GM18868 (cell line): Measurements from ENCODE around the gene PRR35.

ENCODE experiments used
- ATAC-seq: cut with Tn5 transposase; IDR thresholded peaks from one replicate; pipeline ENCODE4 v1.9.1; 2021; ENCODE audit warnings: mild to moderate bottlenecking, moderate library complexity; ENCODE audit not compliant: unreplicated experiment

The PRR35 gene

DNA sequence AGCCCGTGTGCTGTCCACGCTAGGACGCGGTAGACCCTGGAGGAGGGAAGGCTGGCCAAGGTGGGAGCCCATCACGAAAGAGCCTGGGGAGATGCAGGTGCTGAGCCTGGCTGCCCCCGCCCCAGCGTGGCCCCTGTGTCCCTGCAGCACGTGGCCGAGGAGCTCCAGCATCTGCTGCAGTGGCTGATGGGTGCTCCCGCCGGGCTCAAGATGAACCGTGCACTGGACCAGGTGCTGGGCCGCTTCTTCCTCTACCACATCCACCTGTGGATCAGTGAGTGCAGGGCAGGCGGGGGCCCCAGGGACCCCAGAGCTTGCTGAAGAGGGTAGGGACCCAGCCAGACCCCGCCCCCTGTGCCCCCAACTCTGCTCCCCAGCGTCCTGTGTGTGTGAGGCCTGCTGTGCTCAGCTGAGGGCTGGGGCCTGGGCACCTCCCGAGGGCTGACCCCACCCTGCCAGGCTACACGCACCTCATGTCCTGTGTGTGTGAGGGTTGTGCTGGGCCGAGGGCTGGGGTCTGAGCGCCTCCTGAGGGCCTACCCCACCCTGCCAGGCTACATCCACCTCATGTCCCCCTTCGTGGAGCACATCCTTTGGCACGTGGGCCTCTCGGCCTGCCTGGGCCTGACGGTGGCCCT, 18.2 kb downstream of the PRR35 start:
- ATAC-seq = no peak

DNA sequence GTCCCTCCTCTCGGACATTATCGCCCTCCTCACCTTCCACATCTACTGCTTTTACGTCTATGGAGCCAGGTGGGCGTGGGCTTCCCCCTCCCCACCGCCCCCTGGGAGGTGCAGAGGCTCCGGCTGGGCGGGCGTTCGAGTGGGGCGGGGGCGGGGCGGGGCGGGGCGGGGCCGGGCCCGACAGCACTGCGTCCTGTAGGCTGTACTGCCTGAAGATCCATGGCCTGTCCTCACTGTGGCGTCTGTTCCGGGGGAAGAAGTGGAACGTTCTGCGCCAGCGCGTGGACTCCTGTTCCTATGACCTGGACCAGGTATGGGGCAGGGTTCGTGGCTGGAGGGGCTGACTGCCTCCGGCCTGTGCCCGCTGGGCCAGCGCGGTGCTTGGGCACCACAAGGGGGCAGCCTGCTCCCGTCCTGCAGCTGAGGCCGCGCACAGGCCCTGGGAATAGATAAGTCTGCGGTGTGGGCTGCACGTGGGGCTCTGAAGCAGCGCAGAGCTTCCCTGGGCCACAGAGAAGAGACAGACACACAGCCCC, 18.7 kb downstream of the PRR35 start:
- ATAC-seq = peak; percentile 55

DNA sequence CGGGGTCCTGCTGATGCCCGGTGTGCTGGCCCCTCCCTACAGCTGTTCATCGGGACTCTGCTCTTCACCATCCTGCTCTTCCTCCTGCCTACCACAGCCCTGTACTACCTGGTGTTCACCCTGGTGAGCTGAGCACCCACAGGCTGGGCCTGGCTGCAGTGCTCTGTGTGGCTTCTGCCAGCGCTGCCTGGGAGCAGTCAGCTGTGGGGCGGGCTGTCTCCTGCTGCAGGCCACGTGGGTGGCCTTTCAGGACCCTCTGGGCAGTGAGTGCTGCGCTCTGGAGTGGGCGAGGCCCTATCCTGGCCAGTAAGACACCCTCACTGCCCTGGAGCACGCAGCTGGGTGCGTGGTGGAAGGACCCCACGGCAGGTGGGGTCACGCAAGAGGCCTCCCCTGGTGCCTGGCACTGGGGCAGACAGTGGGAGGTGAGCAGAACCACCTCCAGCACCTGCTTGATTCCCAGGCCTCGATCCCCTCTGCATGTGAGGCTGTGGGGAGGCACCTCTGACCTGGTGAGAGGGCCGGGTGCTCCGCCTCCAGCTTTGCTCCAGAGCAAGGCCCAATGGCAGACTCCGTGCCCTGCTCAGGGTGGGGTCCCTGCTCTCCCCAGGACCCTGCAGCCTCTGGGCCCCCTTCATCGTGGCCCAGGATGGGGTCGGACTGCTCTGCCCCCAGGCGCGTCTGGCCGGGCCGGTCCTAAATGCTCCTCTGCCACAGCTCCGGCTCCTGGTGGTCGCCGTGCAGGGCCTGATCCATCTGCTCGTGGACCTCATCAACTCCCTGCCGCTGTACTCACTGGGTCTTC, 20.1 kb downstream of the PRR35 start:
- no peak for ATAC-seq

DNA sequence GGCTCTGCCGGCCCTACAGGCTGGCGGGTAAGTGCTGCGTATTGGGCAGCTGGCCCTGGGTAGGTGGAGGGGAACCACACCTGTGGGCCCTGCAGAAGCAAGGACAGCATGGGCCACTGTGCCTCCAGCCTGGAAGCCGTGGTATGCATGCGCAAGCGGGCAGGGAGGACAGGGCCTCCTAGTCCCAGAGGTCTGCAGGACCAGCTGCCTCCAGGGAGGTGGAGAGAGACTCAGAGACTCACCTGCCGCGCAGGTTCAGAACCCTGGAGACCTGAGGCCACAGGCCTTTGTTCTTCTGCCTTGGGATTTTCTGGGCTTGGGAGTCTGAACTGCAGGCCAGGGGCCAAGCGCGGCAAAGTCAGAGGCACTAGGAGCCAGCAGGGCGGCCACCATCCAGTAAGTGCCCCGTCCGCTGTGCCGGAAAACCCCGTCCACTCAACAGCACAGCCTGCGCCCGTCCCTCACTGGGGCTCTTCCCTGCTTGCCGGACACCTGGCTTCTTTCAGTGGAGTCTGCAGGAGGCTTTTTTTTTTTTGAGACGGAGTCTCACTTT, 20.8 kb downstream of the PRR35 start:
- no peak for ATAC-seq

DNA sequence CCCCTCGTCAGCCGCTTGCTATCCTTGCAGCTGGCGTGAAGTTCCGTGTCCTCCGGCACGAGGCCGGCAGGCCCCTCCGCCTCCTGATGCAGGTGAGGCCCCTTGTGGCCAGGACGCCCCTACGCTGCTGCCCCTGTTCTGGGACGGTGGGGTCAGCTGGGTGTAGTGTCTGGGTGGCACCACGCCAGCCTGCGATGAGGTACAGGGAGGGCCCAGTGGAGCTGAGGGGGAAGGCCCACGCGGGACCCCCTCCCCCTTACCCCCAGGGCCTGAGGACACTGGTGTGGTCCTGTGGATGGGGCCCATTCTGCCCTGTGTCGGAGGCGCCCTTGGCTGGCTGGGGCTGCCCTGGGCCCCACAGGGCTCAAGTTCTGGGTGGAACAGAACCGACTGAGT, 22.0 kb downstream of the PRR35 start:
- ATAC-seq = no peak

DNA sequence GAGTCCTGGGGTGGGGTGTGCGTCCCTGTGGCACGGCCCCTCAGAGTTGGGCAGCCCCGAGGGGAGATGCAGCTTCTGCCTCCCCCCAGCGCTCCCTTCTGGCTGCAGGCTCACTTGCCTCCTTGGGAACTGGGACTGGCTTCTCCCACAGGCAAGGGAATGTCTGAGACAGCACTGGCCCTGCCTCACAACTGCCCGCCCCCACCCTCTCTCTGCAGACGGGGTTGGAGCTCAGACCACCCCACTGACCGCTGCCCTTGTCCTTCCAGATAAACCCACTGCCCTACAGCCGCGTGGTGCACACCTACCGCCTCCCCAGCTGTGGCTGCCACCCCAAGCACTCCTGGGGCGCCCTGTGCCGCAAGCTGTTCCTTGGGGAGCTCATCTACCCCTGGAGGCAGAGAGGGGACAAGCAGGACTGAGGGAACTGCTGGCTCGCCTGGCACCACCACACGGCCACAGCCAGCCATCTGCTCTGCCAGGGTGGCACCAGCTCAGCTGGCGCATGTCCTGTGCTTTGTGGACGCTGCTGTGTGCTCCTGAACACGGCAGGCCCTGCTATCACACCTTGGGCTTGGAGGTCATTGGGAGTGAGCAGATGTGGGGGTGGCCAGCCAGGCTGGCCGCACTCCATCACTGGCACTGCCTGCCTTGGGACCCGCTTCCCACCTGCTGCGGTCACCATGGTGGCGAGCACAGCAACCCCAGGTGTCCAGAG, 22.6 kb downstream of the PRR35 start:
- ATAC-seq = no peak

DNA sequence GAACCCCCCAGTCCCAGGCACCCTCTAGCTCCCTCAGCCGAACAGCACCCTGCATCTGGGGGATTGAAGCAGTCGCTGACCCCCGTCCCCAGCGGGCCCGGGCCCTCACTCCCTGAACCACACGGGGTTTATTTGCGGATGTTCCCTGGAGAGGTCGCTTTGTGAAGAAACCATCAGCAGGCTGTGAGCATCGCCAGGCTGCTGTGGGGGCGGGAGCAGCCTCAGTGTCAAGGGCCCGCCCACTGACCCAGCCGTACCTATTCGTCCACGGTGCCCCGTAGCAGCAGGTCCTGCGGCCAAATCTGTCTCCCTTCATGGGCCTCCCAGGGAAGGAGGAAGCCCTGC, 23.2 kb downstream of the PRR35 start:
- no peak for ATAC-seq

DNA sequence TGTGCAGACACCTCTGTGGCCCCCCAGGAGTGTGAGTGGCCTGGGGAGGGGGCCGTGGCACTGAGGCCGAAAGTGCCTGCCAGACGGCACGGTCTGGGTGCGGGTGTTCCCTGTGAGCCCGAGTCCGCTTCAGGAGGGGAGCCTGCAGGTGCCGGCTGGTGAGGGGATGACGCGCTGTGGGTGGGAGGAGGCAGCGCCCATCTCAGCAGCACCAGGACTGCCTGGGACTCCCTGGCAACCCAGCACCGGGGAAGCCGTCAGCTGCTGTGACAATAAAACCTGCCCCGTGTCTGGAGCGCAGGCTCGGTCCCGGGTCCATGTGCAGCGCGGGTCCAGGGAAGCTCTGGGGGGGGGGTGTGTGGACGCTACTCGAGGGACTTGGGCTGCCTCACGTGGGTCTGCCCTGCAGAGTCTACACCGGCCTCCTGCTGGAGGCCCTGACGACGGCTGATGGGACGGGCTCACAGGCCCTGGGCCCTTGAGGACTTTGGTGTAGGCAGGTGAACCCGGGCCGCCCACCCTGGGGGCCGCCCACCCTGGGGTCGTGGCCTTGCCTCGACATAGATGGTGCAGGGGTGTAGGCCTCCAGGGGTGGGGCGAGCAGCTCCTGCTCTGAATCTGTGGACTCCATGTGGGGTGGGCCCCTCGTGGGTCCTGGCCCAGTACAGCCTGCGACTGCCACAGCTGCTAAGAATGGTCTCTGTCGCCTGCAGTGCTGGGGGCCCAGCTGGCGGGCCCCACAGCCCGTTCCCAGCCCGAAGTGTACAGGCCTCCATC, 23.8 kb downstream of the PRR35 start:
- no peak for ATAC-seq

DNA sequence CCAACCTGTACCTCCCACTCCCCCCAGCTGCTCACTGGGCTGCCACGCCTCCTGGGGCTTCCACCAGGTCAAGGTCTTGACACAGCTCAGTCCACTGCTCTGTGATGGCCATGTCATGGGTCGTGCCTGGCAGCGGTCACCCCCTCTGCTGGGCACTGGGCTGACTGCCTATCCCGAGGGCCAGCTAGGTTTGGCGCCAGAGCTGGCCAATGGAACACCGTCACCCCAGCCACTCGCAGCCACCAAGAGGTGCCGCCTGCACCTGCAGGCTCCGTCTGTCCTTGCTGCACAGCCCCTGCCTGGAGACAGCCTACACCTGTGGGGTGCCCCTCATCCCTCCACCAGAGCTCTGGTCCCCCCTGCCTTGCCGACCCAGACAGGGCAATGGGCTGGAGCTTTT, 25.2 kb downstream of the PRR35 start:
- no peak for ATAC-seq

DNA sequence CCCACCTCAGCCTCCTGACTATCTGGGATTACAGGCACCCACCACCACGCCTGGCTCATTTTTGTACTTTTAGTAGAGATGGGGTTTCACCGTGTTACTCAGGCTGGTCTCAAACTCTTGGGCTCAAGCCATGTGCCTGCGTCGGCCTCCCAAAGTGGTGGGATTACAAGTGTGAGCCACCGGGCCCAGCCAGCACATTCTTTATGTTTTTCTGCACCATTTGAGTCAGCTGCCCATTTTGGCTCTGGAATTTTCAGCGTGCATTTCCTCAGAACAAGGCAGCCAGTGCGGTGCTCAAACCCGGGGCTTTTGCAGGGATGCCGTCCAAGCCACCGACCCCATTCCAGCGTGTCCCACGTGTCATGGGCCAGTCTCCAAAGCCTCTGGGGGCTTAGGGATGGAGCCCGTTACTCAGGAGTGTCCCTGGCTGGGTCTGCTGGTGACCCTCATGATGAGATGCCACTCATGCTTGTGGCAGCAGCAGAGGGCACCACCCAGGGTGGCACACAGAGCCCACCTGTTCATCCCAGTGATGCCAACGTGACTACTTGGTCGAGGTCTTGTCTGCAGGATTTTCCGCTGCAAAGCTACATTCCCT, 26.0 kb downstream of the PRR35 start:
- ATAC-seq = no peak

DNA sequence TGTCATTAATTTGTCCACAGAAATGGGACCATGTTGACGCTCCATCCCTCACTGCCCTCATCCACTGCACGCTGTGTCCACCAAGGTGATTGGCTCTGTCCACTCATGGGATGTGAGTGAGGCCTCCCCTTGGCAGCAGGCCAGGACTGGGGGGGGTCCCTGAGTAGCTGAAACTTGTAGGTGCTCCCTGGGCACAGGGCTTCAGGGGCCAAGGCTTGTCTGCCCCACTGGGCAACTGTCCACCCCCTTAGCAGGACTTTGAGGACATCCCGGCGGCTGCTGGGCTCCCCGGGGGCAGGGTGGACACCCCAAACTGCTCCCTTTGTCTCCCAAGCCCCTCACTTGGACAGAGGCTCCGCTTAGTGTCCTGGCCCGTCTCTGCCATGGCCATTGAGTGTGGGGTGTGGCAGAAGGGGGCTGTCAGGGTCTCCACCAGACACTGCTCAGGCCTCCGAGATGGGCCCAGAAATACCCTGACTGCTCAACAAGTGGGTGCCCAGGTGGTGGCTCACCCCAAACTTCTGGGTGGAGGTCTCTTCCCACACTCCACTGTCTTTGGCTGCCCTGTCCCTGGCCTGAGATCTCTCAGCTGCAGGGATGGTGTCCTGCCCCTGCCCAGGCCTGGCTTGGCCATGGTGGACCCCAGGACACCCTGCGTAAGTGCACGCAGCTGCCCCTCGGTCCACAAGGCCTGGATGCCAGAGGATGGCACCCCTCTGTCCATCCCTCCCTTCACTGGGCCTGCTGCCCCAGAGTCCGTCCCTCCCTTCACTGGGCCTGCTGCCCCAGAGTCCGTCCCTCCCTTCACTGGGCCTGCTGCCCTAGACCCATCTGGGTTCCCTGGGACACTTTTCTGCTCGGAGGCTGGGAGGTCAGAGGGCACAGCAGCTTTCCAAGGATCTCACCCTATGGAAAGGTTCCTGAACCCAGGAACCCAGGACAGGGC, 26.7 kb downstream of the PRR35 start:
- no peak for ATAC-seq

DNA sequence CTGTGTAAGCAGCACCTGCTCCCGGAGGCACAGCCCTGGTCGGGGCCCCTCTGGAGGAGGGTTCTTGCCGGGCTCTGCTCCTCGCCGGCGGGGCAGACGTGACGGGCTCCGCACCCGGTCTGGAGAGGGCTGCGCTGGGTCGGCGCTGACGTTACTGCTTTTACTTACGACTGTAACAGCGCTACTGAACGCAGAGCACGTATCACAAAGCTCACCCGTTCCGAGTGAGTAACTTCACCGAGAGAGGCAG, 28.4 kb downstream of the PRR35 start:
- ATAC-seq = peak; percentile 1

DNA sequence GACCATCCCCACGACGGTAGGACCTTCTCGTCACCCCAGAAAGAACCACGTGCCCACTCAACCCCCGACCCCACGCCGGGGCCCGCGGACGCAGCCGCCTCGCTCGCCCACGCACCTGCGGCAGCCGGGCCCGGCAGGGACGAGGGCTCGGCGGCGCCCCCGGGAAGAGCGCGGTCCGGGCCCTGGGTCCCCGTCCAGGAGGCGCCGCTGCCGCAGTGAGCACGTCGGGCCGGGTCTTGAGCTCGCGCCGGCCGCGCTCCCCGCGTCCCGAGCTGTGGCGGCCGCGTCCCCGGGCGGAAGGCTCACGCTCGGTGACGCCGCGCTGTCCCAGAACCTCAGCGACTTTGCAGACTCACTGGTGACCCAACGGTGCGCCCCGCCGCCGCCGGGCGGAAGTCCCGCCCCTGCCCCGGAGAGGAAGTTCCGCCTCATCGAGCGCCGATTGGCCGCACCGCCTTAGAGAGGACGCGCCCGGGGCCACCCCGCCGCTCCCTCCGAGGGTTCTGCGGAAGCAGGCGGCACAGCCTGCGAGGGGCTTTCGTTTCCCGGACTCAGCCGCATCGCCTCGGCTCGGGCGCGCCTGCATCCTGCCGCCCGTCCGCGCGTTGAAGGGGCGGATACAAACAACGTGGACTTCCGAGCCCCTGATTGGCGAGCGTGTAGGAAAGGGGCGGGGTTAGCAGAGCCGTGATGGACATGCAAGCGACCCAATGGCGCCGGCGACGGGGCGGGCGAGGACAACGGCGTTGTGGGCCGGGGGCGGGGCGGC, 28.9 kb downstream of the PRR35 start:
- ATAC-seq = peak; percentile 71

DNA sequence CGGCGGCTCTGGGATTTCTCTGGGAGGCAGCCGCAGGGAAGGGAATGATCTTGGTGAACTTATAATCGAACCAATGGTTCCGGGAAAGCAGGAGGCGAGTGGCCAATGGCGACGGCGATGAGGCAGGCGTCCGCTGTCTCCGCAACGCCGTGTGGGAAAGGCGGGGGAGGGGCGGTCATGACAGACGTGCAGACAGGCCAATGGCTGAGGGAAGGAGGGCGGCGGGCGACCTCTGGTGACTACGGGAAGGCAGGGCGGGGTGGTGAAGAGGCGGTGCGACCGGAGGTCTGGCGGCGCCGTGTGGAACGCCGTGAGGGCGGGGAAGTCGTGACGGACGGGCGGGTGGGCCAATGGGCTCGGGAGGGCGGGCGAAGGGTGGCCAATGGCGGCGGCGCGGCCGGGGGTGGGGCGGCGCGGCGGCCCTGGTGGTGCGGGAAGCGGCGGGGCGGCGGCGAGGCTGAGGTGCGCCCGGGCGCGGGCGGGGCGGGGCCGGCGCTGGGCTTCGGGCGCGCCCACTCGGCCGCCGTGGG, 29.5 kb downstream of the PRR35 start, which contains the start of gene RAB40C:
RAB40C (plus strand) TSS at position 409 of the 530 bp plus-strand sequence. CDS start 226 bp downstream, outside the sequence.
- ATAC-seq = peak; percentile 78

DNA sequence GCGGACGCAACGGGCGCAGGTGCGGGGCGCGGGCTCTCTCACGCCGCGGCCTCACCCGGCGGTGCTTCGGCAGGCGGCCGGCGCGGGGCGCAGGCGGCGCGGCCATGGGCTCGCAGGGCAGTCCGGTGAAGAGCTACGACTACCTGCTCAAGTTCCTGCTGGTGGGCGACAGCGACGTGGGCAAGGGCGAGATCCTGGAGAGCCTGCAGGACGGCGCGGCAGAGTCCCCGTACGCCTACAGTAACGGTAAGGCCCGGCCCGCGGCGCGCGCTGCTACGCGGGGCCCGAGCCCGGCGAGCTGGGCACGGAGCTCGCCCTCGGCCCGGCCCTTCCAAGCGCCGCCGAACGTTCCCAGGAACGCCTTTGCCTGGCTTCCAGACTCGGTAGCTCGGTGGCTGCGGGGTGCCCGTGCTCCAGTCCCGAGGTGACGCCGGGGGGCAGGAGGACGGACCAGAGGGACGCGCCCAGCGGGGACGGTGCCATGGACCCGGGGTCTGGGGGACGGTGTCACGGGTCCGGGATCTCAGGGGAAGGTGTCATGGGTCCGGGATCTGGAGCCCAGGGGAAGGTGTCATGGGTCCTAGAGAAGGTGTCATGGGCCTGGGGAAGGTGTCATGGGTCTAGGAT, 30.1 kb downstream of the PRR35 start:
- ATAC-seq = no peak

DNA sequence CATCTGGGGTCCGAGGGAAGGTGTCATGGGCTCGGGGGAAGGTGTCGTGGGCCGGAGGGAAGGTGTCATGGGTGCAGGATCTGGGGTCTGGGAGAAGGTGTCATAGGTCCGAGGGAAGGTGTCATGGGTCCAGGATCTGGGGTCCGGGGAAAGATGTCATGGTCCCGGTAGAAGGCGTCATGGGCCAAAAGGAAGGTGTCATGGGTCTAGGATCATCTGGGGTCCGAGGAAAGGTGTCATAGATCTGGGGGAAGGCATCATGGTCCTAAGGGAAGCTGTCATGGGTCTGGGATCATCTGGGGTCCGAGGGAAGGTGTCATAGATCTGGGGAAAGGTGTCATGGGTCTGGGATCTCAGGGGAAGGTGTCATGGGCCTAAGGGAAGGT, 30.6 kb downstream of the PRR35 start:
- ATAC-seq = no peak

DNA sequence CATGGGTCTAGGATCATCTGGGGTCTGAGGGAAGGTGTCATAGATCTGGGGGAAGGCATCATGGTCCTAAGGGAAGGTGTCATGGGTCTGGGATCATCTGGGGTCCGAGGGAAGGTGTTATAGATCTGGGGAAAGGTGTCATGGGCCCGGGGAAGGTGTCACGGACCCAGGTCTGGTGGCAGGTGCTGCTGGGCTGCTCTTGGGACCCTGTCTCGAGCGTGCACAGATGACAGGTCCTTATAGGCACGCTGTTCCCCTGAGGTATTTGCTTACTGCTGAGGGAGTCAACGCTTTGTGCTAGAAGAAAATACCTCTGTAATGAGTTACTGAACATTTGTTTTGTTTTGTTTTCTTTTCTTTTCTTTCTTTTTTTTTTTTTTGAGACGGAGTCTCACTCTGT, 31.0 kb downstream of the PRR35 start:
- no peak for ATAC-seq
